GM12878 (cell line): ENCODE data around the gene NUB1. TPM values are rescaled to one million over a fixed set of nuclear protein-coding genes. Genes with fewer than 3 reads are reported as not detected.

Experiments
- ATAC-seq: fragments of 200-7000 bp; cut with Tn5 transposase; 3 replicates; pipeline ENCODE4 v1.9.1; 2020; ENCODE audit warnings: mild to moderate bottlenecking, moderate library complexity
- BruUV-seq: library from RNA; stranded (reverse); fragments of 400-500 nt; replicated peaks from 2 replicates; lab custom pipeline; 2021; lab: Mats Ljungman, UMichigan
- CTCF ChIA-PET: fragments of 300-600 bp; sonication (Branson Sonifier 250); formaldehyde crosslinking; extraction: SDS; loops from one replicate; lab custom pipeline; 2021; ENCODE audit warnings: inconsistent platforms; lab: Yijun Ruan, JAX
- POLR2A ChIA-PET: fragments of 350-600 bp; formaldehyde crosslinking; extraction: SDS; loops from one replicate; lab custom pipeline; 2021; ENCODE audit warnings: inconsistent platforms; lab: Charles Lee
- RAD21 ChIA-PET: fragments of 300-600 bp; sonication (Branson Sonifier 250); formaldehyde crosslinking; loops from one replicate; lab custom pipeline; 2023; ENCODE audit warnings: antibody characterized with exemption; ENCODE audit not compliant: unreplicated experiment; lab: Charles Lee
- SMC1A ChIA-PET: fragments of 300-600 bp; sonication (Branson Sonifier 250); formaldehyde crosslinking; loops from one replicate; lab custom pipeline; 2023; ENCODE audit not compliant: unreplicated experiment, uncharacterized antibody; lab: Charles Lee
- DNase-seq: peaks from one replicate; pipeline ENCODE4 v3.0.0-alpha.2; 2011; ENCODE audit warnings: low read depth, low spot score
- FAIRE-seq: peaks from 3 replicates; lab custom pipeline; 2011; peaks lifted over from hg19 to GRCh38; lab: Jason Lieb, UNC
- H2AFZ ChIP-seq: 2 replicates; pipeline ENCODE4 v1.6.0; 2011; ENCODE audit warnings: low read depth, low read length, control low read depth; ENCODE audit not compliant: control insufficient read depth
- H3K27ac ChIP-seq: 2 replicates; pipeline ENCODE4 v1.5.1; 2011; ENCODE audit warnings: control low read depth; ENCODE audit not compliant: control insufficient read depth, insufficient read depth
- H3K27me3 ChIP-seq, 2 experiments: replicated peaks in 1 of 2; 2 replicates each; pipeline versions ENCODE4 v1.6.0 to v1.6.1; 2011; ENCODE audit warnings: low read length in 1 of 2; ENCODE audit not compliant: control insufficient read depth in 2 of 2, insufficient read depth in 2 of 2
- H3K36me3 ChIP-seq, 2 experiments: 2 replicates each; pipeline ENCODE4 v1.5.1; 2011; ENCODE audit warnings: low read length in 1 of 2; ENCODE audit not compliant: control insufficient read depth in 2 of 2, insufficient read depth in 2 of 2
- H3K4me1 ChIP-seq: 2 replicates; pipeline ENCODE4 v1.6.1; 2011; ENCODE audit warnings: mild to moderate bottlenecking, low read length, moderate library complexity, mixed read lengths; ENCODE audit not compliant: control insufficient read depth, insufficient read depth
- H3K4me2 ChIP-seq: 2 replicates; pipeline ENCODE4 v1.6.0; 2011; ENCODE audit warnings: control low read depth; ENCODE audit not compliant: control insufficient read depth, insufficient read depth
- H3K4me3 ChIP-seq: fragments of 200-600 bp; sonication (generic); 2 replicates; pipeline ENCODE4 v1.5.1; 2016
- H3K79me2 ChIP-seq: 2 replicates; pipeline ENCODE4 v1.6.0; 2011; ENCODE audit warnings: low read length; ENCODE audit not compliant: control insufficient read depth, insufficient read depth
- H3K9ac ChIP-seq: 2 replicates; pipeline ENCODE4 v1.8.0; 2011; ENCODE audit warnings: low read length, control low read depth, mixed read lengths; ENCODE audit not compliant: control insufficient read depth, insufficient read depth
- H3K9me3 ChIP-seq: replicated peaks from 3 replicates; pipeline ENCODE4 v1.5.1; 2011; ENCODE audit warnings: mild to moderate bottlenecking, low read length; ENCODE audit not compliant: control insufficient read depth, insufficient read depth
- H4K20me1 ChIP-seq: 2 replicates; pipeline ENCODE4 v1.6.0; 2011; ENCODE audit not compliant: control insufficient read depth, insufficient read depth
- CREB1 ChIP-seq: IDR thresholded peaks from 2 replicates; pipeline ENCODE4 v1.6.1; 2012; ENCODE audit warnings: low read depth, mild to moderate bottlenecking, inconsistent platforms
- FOXK2 ChIP-seq: fragments of 450-650 bp; IDR thresholded peaks from 2 replicates; pipeline ENCODE4 v1.6.1; 2017; ENCODE audit warnings: mild to moderate bottlenecking, moderate library complexity
- HCFC1 ChIP-seq: fragments of 150-350 bp; IDR thresholded peaks from 2 replicates; pipeline ENCODE4 v1.6.1; 2014; ENCODE audit warnings: low read length
- MXI1 ChIP-seq: fragments of 150-350 bp; IDR thresholded peaks from 2 replicates; pipeline ENCODE4 v1.6.1; 2011; ENCODE audit warnings: low read depth, mild to moderate bottlenecking, inconsistent platforms, low read length, improper control_type of control experiment
- NFXL1 ChIP-seq: fragments of 450-650 bp; IDR thresholded peaks from 2 replicates; pipeline ENCODE4 v1.6.1; 2017; ENCODE audit warnings: antibody characterized with exemption, mild to moderate bottlenecking, borderline replicate concordance
- RFX5 ChIP-seq: IDR thresholded peaks from 2 replicates; pipeline ENCODE4 v1.6.1; 2011; ENCODE audit warnings: low read depth, low read length, improper control_type of control experiment
- SRF ChIP-seq, 2 experiments: IDR thresholded peaks; 2 replicates each; pipeline ENCODE4 v1.6.1; 2011; ENCODE audit warnings: low read depth in 2 of 2, low read length in 2 of 2, mild to moderate bottlenecking in 1 of 2, moderate library complexity in 1 of 2
- TBL1XR1 ChIP-seq: IDR thresholded peaks from 2 replicates; pipeline ENCODE4 v1.6.1; 2012; ENCODE audit warnings: low read depth, low read length, improper control_type of control experiment
- WGBS: methylation state at CpG from one replicate; pipeline ENCODE4 v1.1.6; 2016; ENCODE audit warnings: low lambda C conversion rate; ENCODE audit not compliant: insufficient replicate concordance, insufficient coverage; ENCODE audit errors: missing lambda C conversion rate; 5-methylcytosine and 5-hydroxymethylcytosine counted together
- in situ Hi-C: fragments of 300-500 bp; cut with MboI; formaldehyde crosslinking; loops from 9 replicates; pipeline ENCODE4 v1.14.3; 2018; ENCODE audit warnings: mixed read lengths
- intact Hi-C: fragments of 100-400 bp; cut with micrococcal nuclease; formaldehyde crosslinking; loops from one replicate; pipeline ENCODE4 v1.14.2; 2022; ENCODE audit not compliant: unreplicated experiment
- polyA plus RNA-seq, 11 experiments: library from polyadenylated mRNA; depleted of rRNA in 4 of 11; unstranded in 6 of 11; stranded (reverse) in 5 of 11; fragments of >200 nt; fragmentation: Nextera tagmentation in 4 of 11; fragmentation: Illumina TruSeq in 1 of 11; extraction: Ambion mirVana in 4 of 11; extraction: Trizol in 1 of 11; gene quantifications; 1 replicate in 1 of 11; 2 replicates in 10 of 11; pipeline versions ENCODE4 v1.2.1 to v1.2.3, GENCODE V29; 2011 to 2016; ENCODE audit warnings: inconsistent platforms in 2 of 11, missing spikeins in 2 of 11, low read depth in 1 of 11
- total RNA-seq, 4 experiments: library from RNA; depleted of rRNA in 3 of 4; stranded (reverse); fragments of >200 nt in 3 of 4; fragmentation: Illumina TruSeq in 1 of 4; extraction: Trizol in 1 of 4; gene quantifications; 2 replicates each; pipeline versions ENCODE4 v1.2.1 to v1.2.3, GENCODE V29; 2013 to 2021

The NUB1 gene
- total and polyA plus RNA-seq, 10 of the 15 experiments (the other 5 are each of a cell fraction or from before 2014, with no cell fraction given) = 24.1 to 102 (median 49.0) TPM

- no peaks in the 10 kb centered on the region for H3K27me3 ChIP-seq
- ATAC-seq (no peak), FAIRE-seq (no peak), DNase-seq (no peak)
- CTCF ChIA-PET = interaction anchor here (1.3 to 2.2 kb wide), 2 partner anchors 12 to 24 kb away, joined by 5 to 12 read pairs; no protein-coding TSS in a partner anchor
- no peaks in the 10 kb centered on the region for H3K36me3 ChIP-seq
- no peaks in the 10 kb centered on the region for H3K79me2 ChIP-seq
- H3K9ac ChIP-seq = no peak overlapping the region
- no peak overlapping the region for H2AFZ ChIP-seq
- intact Hi-C loops = no loop called here
- no peak overlapping the region for H3K27ac ChIP-seq
- RAD21 ChIA-PET = no interaction called here
- TF ChIP-seq SRF (IDR thresholded peaks at IDR 0.05; ENCODE audit: low read depth in 2 of 2, low read length in 2 of 2) (peak in 1 of 2 experiments; percentile 43; a peak in 1 of 4 replicates), RFX5 (no peak), FOXK2 (no peak), NFXL1 (no peak), MXI1 (no peak), TBL1XR1 (no peak)
- 52% methylated on average over 2 of the region's 2 CpGs for WGBS
- in situ Hi-C loops = no loop called here
- POLR2A ChIA-PET = no interaction called here
- no peaks in the 10 kb centered on the region for H4K20me1 ChIP-seq
- SMC1A ChIA-PET = interaction anchor here (1.4 kb wide), 2 partner anchors 12 to 24 kb away, joined by 3 to 9 read pairs; no protein-coding TSS in a partner anchor
- no peak overlapping the region for H3K4me2 ChIP-seq
- H3K4me1 ChIP-seq = no peaks in the 10 kb centered on the region
- H3K4me3 ChIP-seq = no peak overlapping the region
- H3K9me3 ChIP-seq = no peaks in the 10 kb centered on the region; the same call in 2 of the 3 replicates
- no TSS peak for BruUV-seq
These were observed 14.0 kb upstream of the NUB1 start for GRCh38 chr7:151327659-151328058.

- peaks cover 4% of the 10 kb centered on the region for H3K4me1 ChIP-seq
- no peak for ATAC-seq
- H3K9ac ChIP-seq = no peak overlapping the region
- no peak overlapping the region for H3K4me3 ChIP-seq
- no peaks in the 10 kb centered on the region for H4K20me1 ChIP-seq
- no peak for TF ChIP-seq CREB1
- no peak for TF ChIP-seq HCFC1
- ChIA-PET RAD21 (no interaction called here), SMC1A (interaction anchor here (1.6 kb wide), 1 partner anchor 9 kb away, joined by 3 read pairs; no protein-coding TSS in a partner anchor), POLR2A (interaction anchor here (0.6 kb wide), 1 partner anchor 25 kb away, joined by 3 read pairs; no protein-coding TSS in a partner anchor), CTCF (interaction anchor here (1.2 kb wide), 2 partner anchors 20 to 22 kb away, joined by 4 to 5 read pairs; no protein-coding TSS in a partner anchor)
- no peaks in the 10 kb centered on the region; the same call in 1 of the 3 replicates for H3K9me3 ChIP-seq
- BruUV-seq = no TSS peak
- in situ Hi-C loops (no loop called here), intact Hi-C loops (no loop called here)
- H3K79me2 ChIP-seq = no peaks in the 10 kb centered on the region
- H3K4me2 ChIP-seq = no peak overlapping the region
- no peak for FAIRE-seq
- H3K36me3 ChIP-seq = no peaks in the 10 kb centered on the region
- H2AFZ ChIP-seq = no peak overlapping the region
- H3K27me3 ChIP-seq = no peaks in the 10 kb centered on the region
- DNase-seq = no peak
- H3K27ac ChIP-seq = no peak overlapping the region
These were observed 11.4 kb upstream of the NUB1 start for GRCh38 chr7:151330181-151330580.
